ENCODE data around the gene KRTCAP2. TPM values are rescaled to one million over a fixed set of nuclear protein-coding genes. Genes with fewer than 3 reads are reported as not detected.

KRTCAP2 gene
- polyA plus RNA-seq, 1 of the 3 experiments (the other 2 are of a cell fraction): 238 TPM

DNA sequence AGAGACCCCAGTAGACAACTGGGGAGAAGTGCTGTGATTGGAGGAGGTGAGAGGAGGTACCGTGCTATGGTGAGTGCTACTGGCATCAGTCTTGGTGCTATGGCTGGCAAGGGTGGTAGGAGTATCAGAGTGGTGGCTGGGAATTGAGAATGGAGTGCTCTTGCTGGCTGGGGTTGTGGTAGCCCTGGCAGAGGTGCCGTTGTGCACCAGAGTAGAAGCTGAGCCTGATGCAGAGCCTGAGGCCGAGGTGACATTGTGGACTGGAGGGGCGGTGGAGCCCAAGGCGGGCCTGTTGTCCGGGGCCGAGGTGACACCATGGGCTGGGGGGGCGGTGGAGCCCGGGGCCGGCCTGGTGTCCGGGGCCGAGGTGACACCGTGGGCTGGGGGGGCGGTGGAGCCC, 15.2 kb upstream of the KRTCAP2 start (continued):
- TF ChIP-seq, protein P1, sequence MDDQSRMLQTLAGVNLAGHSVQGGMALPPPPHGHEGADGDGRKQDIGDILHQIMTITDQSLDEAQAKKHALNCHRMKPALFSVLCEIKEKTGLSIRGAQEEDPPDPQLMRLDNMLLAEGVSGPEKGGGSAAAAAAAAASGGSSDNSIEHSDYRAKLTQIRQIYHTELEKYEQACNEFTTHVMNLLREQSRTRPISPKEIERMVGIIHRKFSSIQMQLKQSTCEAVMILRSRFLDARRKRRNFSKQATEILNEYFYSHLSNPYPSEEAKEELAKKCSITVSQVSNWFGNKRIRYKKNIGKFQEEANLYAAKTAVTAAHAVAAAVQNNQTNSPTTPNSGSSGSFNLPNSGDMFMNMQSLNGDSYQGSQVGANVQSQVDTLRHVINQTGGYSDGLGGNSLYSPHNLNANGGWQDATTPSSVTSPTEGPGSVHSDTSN (IDR thresholded peaks at IDR 0.05): no peak

GRCh38 chr1:155187456-155187891, 14.4 kb upstream of the KRTCAP2 start:
- ChIA-PET POLR2A (interaction anchor here (1.0 kb wide), 1 partner anchor 12 kb away, joined by 3 read pairs; no protein-coding TSS in a partner anchor), CTCF (interaction anchor here (1.2 to 5.4 kb wide), 2 partner anchors 12 to 20 kb away, joined by 3 to 60 read pairs; partner anchors contain the start of gene TRIM46)
- Histone ChIP-seq H3F3A (replicated peaks; ENCODE audit: insufficient read depth) (peaks cover 10% of the 10 kb centered on the region), H3K27ac (ENCODE audit: low read depth in 2 of 2, low read length in 1 of 2) (no peak overlapping the region), H3K4me2 (no peak overlapping the region), H3K79me2 (ENCODE audit: insufficient read depth) (no peaks in the 10 kb centered on the region), H3K4me3 (ENCODE audit: low read depth in 2 of 2, low read length in 1 of 2) (no peak overlapping the region), H4K20me1 (ENCODE audit: insufficient read depth) (no peaks in the 10 kb centered on the region), H3K36me3 (replicated peaks in 1 of 2; ENCODE audit: control insufficient read depth in 1 of 2, insufficient read depth in 2 of 2, low read length in 1 of 2) (peaks cover 0 to 8% of the 10 kb centered on the region in 2 experiments), H3K9me2 (no peaks in the 10 kb centered on the region), H3K4me1 (ENCODE audit: control insufficient read depth in 1 of 2, insufficient read depth in 2 of 2, low read depth in 1 of 2, low read length in 1 of 2) (peaks cover 0 to 25% of the 10 kb centered on the region in 2 experiments; a peak in 1 of 4 replicates), H3K27me3 (ENCODE audit: insufficient read depth) (no peaks in the 10 kb centered on the region), H3K9ac (no peak overlapping the region), H3K9me3 (no peaks in the 10 kb centered on the region), H2AFZ (ENCODE audit: low read depth) (no peak overlapping the region)
- no peak for DNase-seq
- 90% methylated on average over 16 of the region's 16 CpGs for WGBS (ENCODE audit: low lambda C conversion rate)
- TF ChIP-seq FOXM1 (IDR thresholded peaks at IDR 0.05; ENCODE audit: low read depth) (no peak), SMC3 (IDR thresholded peaks at IDR 0.05; ENCODE audit: low read depth, low read length) (no peak)

DNA sequence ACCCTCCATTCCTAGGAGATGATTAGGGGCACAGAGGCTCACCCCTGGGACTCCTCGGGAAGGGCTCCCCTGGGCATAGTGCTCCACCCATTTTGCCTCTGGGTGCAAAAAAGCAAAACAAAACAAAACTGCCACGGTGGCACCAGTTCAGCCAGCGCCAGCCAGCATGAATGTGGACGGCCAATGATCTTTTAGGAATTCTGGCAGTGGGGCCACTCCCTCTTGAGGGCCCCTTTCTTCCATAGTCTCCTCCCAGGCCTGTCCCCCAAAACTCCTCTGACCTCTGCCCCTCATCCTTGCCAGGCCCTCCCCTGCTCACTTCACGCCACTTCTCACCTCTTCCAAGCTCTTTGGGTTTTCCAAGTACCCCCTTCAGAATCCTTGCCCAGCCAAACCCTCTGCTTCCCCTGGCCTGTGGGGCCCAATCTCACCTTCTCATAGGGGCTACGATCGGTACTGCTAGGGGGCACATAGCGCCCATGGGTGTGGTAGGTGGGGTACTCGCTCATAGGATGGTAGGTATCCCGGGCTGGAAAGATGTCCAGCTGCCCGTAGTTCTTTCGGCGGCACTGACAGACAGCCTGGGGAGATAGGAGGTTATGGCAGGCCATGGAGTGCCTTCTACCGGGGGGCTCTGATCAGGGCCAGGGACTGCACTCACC, 13.8 kb upstream of the KRTCAP2 start:
- 83% methylated on average over 14 of the region's 14 CpGs for WGBS (ENCODE audit: low lambda C conversion rate)
- CTCF ChIA-PET: interaction anchor here (0.8 to 5.4 kb wide), 4 partner anchors 11 to 40 kb away, joined by 3 to 60 read pairs (median 4); partner anchors contain the start of gene TRIM46

More for the DNA sequence above, 13.8 kb upstream of the KRTCAP2 start:
- Histone ChIP-seq H3K9ac (no peak overlapping the region), H3K4me2 (no peak overlapping the region), H3K4me1 (ENCODE audit: control insufficient read depth in 1 of 2, insufficient read depth in 2 of 2, low read depth in 1 of 2, low read length in 1 of 2) (peaks cover 0 to 25% of the 10 kb centered on the region in 2 experiments; a peak in 1 of 4 replicates), H3K9me2 (no peaks in the 10 kb centered on the region), H3K9me3 (no peaks in the 10 kb centered on the region), H3F3A (replicated peaks; ENCODE audit: insufficient read depth) (peaks cover 4% of the 10 kb centered on the region), H4K20me1 (ENCODE audit: insufficient read depth) (no peaks in the 10 kb centered on the region), H3K79me2 (ENCODE audit: insufficient read depth) (no peaks in the 10 kb centered on the region), H2AFZ (ENCODE audit: low read depth) (no peak overlapping the region), H3K27ac (ENCODE audit: low read depth in 2 of 2, low read length in 1 of 2) (no peak overlapping the region), H3K36me3 (replicated peaks in 1 of 2; ENCODE audit: control insufficient read depth in 1 of 2, insufficient read depth in 2 of 2, low read length in 1 of 2) (peaks cover 0 to 8% of the 10 kb centered on the region in 2 experiments), H3K4me3 (ENCODE audit: low read depth in 2 of 2, low read length in 1 of 2) (no peak overlapping the region), H3K27me3 (ENCODE audit: insufficient read depth) (no peaks in the 10 kb centered on the region)
- POLR2A ChIA-PET: interaction anchor here (1.0 kb wide), 1 partner anchor 12 kb away, joined by 3 read pairs; no protein-coding TSS in a partner anchor
- TF ChIP-seq CHD2 (IDR thresholded peaks at IDR 0.05; ENCODE audit: low read length, partially characterized antibody) (no peak), MXI1 (IDR thresholded peaks at IDR 0.05; ENCODE audit: low read depth, low read length) (no peak), MEF2A (IDR thresholded peaks at IDR 0.05; ENCODE audit: borderline replicate concordance, low read depth) (no peak), USF2 (IDR thresholded peaks at IDR 0.05; ENCODE audit: borderline replicate concordance, low read depth, low read length) (no peak), RFX5 (IDR thresholded peaks at IDR 0.05; ENCODE audit: low read length) (no peak), EP300 (IDR thresholded peaks at IDR 0.05; ENCODE audit: borderline replicate concordance in 1 of 2, low read depth in 1 of 2, low read length in 1 of 2) (no peak), YY1 (IDR thresholded peaks at IDR 0.05; ENCODE audit: low read depth) (no peak), SIN3A (IDR thresholded peaks at IDR 0.05; ENCODE audit: borderline replicate concordance, low read depth, low read length) (no peak), NFIC (IDR thresholded peaks at IDR 0.05; ENCODE audit: borderline replicate concordance) (no peak), GABPA (IDR thresholded peaks at IDR 0.05; ENCODE audit: low read depth) (no peak), RAD21 (IDR thresholded peaks at IDR 0.05; ENCODE audit: low read length) (no peak), FOXM1 (IDR thresholded peaks at IDR 0.05; ENCODE audit: low read depth) (no peak)
- TF ChIP-seq, protein P2, sequence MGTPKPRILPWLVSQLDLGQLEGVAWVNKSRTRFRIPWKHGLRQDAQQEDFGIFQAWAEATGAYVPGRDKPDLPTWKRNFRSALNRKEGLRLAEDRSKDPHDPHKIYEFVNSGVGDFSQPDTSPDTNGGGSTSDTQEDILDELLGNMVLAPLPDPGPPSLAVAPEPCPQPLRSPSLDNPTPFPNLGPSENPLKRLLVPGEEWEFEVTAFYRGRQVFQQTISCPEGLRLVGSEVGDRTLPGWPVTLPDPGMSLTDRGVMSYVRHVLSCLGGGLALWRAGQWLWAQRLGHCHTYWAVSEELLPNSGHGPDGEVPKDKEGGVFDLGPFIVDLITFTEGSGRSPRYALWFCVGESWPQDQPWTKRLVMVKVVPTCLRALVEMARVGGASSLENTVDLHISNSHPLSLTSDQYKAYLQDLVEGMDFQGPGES (IDR thresholded peaks at IDR 0.05; ENCODE audit: low read depth, low read length): no peak
- TF ChIP-seq, protein P3, sequence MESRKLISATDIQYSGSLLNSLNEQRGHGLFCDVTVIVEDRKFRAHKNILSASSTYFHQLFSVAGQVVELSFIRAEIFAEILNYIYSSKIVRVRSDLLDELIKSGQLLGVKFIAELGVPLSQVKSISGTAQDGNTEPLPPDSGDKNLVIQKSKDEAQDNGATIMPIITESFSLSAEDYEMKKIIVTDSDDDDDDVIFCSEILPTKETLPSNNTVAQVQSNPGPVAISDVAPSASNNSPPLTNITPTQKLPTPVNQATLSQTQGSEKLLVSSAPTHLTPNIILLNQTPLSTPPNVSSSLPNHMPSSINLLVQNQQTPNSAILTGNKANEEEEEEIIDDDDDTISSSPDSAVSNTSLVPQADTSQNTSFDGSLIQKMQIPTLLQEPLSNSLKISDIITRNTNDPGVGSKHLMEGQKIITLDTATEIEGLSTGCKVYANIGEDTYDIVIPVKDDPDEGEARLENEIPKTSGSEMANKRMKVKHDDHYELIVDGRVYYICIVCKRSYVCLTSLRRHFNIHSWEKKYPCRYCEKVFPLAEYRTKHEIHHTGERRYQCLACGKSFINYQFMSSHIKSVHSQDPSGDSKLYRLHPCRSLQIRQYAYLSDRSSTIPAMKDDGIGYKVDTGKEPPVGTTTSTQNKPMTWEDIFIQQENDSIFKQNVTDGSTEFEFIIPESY (IDR thresholded peaks at IDR 0.05; ENCODE audit: borderline replicate concordance, low read depth): no peak
- DNase-seq: no peak
